ENCODE results near the gene MS4A2.

GRCh38 chr11:60056349-60056969 lies 32.0 kb upstream of the MS4A2 start, which contains the start of gene MS4A3:
- TF ChIP-seq EZH2 (IDR thresholded peaks at IDR 0.05; ENCODE audit: borderline replicate concordance, low read length) (no peak), CTCF (conservative IDR thresholded peaks at IDR 0.05 in 1 of 2, IDR thresholded peaks at IDR 0.05 in 1 of 2; ENCODE audit: extremely low read depth in 1 of 2, insufficient read depth in 1 of 2, low read depth in 1 of 2, low read length in 2 of 2) (no peak)
